ENCODE data around the gene DPYSL3.
"Not testable (repeated sequence)": the region's sequence is repeated elsewhere in the genome, so short reads cannot be mapped to it uniquely, and the experiment has no call there.

The DPYSL3 gene

GRCh38 chr5:147400126-147400809 is 109.6 kb downstream of the DPYSL3 start:
- DNase-seq: no peak

GRCh38 chr5:147398860-147399259 is 111.0 kb downstream of the DPYSL3 start:
- no peak for DNase-seq

- DNase-seq: no peak
Measured at GRCh38 chr5:147397616-147398015, 112.3 kb downstream of the DPYSL3 start.

- DNase-seq: no peak
Measured at GRCh38 chr5:147396070-147396823, 113.6 kb downstream of the DPYSL3 start.

GRCh38 chr5:147393874-147394672 is 115.8 kb downstream of the DPYSL3 start:
- DNase-seq: no peak

GRCh38 chr5:147391781-147392180 is 118.1 kb downstream of the DPYSL3 start:
- no peak for DNase-seq

- DNase-seq: no peak
Measured at GRCh38 chr5:147390654-147391225, 119.1 kb downstream of the DPYSL3 start.

GRCh38 chr5:147388184-147389108 is 121.4 kb downstream of the DPYSL3 start:
- no peak for DNase-seq

GRCh38 chr5:147387109-147387508 is 122.8 kb downstream of the DPYSL3 start:
- no peak for DNase-seq

- no peak for DNase-seq
Measured at GRCh38 chr5:147384346-147385193, 125.3 kb downstream of the DPYSL3 start.

- DNase-seq: no peak
Measured at GRCh38 chr5:147382776-147383175, 127.1 kb downstream of the DPYSL3 start.

- DNase-seq: no peak
Measured at GRCh38 chr5:147381555-147381954, 128.3 kb downstream of the DPYSL3 start.

- no peak for DNase-seq
Measured at GRCh38 chr5:147377682-147378081, 132.2 kb downstream of the DPYSL3 start.

GRCh38 chr5:147375151-147375550 is 134.7 kb downstream of the DPYSL3 start:
- no peak for DNase-seq

GRCh38 chr5:147373328-147373727 is 136.5 kb downstream of the DPYSL3 start:
- DNase-seq: no peak

GRCh38 chr5:147372191-147372590 is 137.7 kb downstream of the DPYSL3 start:
- no peak for DNase-seq

- no peak for DNase-seq
Measured at GRCh38 chr5:147371290-147371689, 138.6 kb downstream of the DPYSL3 start.

- DNase-seq: peak; percentile 40
Measured at GRCh38 chr5:147369742-147370374, 140.0 kb downstream of the DPYSL3 start.

- not testable (repeated sequence) for DNase-seq
Measured at GRCh38 chr5:147367381-147367780, 142.5 kb downstream of the DPYSL3 start.

GRCh38 chr5:147361441-147362175 is 148.3 kb downstream of the DPYSL3 start:
- no peak for DNase-seq

Data from NCI-H748 treated with DMSO at 0.1 percent for 48 hours (cell line).